Measurements from ENCODE around the gene SPDYE3.
"Not testable (repeated sequence)": the region's sequence is repeated elsewhere in the genome, so short reads cannot be mapped to it uniquely, and the experiment has no call there.

The SPDYE3 gene

GRCh38 chr7:100270941-100271593, 36.4 kb upstream of the SPDYE3 start:
- Mint-ChIP-seq H3K4me3 (peak overlapping the region; percentile 91), H3K4me1 (peaks cover 49% of the 10 kb centered on the region), H3K27ac (peak overlapping the region; percentile 85)
- not testable (repeated sequence) for H3K36me3 Mint-ChIP-seq (ENCODE audit: low read depth); H3K9me3 Mint-ChIP-seq; H3K27me3 Mint-ChIP-seq (ENCODE audit: low read depth, poor library complexity)
- DNase-seq: peak; percentile 15

GRCh38 chr7:100271716-100272537, 35.6 kb upstream of the SPDYE3 start:
- Mint-ChIP-seq H3K4me3 (peak overlapping the region; percentile 82), H3K27me3 (ENCODE audit: low read depth, poor library complexity) (peaks cover 3% of the 10 kb centered on the region), H3K27ac (no peak overlapping the region), H3K9me3 (no peaks in the 10 kb centered on the region), H3K36me3 (ENCODE audit: low read depth) (peaks cover 14% of the 10 kb centered on the region), H3K4me1 (peaks cover 40% of the 10 kb centered on the region)
- DNase-seq: peak; percentile 99
- TF ChIP-seq CTCF (IDR thresholded peaks at IDR 0.05): no peak

GRCh38 chr7:100272538-100272902, 35.0 kb upstream of the SPDYE3 start:
- peaks cover 20% of the 10 kb centered on the region for H3K36me3 Mint-ChIP-seq (ENCODE audit: low read depth)
- not testable (repeated sequence) for DNase-seq; H3K27ac Mint-ChIP-seq; H3K9me3 Mint-ChIP-seq; H3K27me3 Mint-ChIP-seq (ENCODE audit: low read depth, poor library complexity)
- H3K4me3 Mint-ChIP-seq: peak overlapping the region; percentile 71
- peaks cover 37% of the 10 kb centered on the region for H3K4me1 Mint-ChIP-seq

GRCh38 chr7:100275120-100275519, 32.4 kb upstream of the SPDYE3 start:
- Mint-ChIP-seq H3K27ac (no peak overlapping the region), H3K4me1 (peaks cover 18% of the 10 kb centered on the region), H3K27me3 (ENCODE audit: low read depth, poor library complexity) (peaks cover 3% of the 10 kb centered on the region), H3K36me3 (ENCODE audit: low read depth) (peaks cover 30% of the 10 kb centered on the region), H3K9me3 (no peaks in the 10 kb centered on the region), H3K4me3 (no peak overlapping the region)
- no peak for DNase-seq
- TF ChIP-seq CTCF (IDR thresholded peaks at IDR 0.05): no peak

- H3K9me3 Mint-ChIP-seq; H3K4me1 Mint-ChIP-seq; H3K27me3 Mint-ChIP-seq (ENCODE audit: low read depth, poor library complexity); H3K4me3 Mint-ChIP-seq; DNase-seq: not testable (repeated sequence)
- Mint-ChIP-seq H3K27ac (peak overlapping the region; percentile 94), H3K36me3 (ENCODE audit: low read depth) (peaks cover 30% of the 10 kb centered on the region)
These were observed 31.4 kb upstream of the SPDYE3 start for GRCh38 chr7:100276126-100276525.

- peak overlapping the region; percentile 36 for H3K27ac Mint-ChIP-seq
These were observed 25.4 kb upstream of the SPDYE3 start for GRCh38 chr7:100282069-100282608.

GRCh38 chr7:100283147-100283546, 24.4 kb upstream of the SPDYE3 start:
- H3K36me3 Mint-ChIP-seq (ENCODE audit: low read depth): peaks cover 28% of the 10 kb centered on the region
- H3K9me3 Mint-ChIP-seq; H3K27me3 Mint-ChIP-seq (ENCODE audit: low read depth, poor library complexity); DNase-seq; H3K4me1 Mint-ChIP-seq; H3K4me3 Mint-ChIP-seq; H3K27ac Mint-ChIP-seq: not testable (repeated sequence)

More at GRCh38 chr7:100282069-100282608, 25.4 kb upstream of the SPDYE3 start:
- H3K27me3 Mint-ChIP-seq (ENCODE audit: low read depth, poor library complexity); H3K4me3 Mint-ChIP-seq; H3K4me1 Mint-ChIP-seq; DNase-seq; H3K9me3 Mint-ChIP-seq: not testable (repeated sequence)
- peaks cover 35% of the 10 kb centered on the region for H3K36me3 Mint-ChIP-seq (ENCODE audit: low read depth)

- not testable (repeated sequence) for H3K4me3 Mint-ChIP-seq; H3K27ac Mint-ChIP-seq; H3K4me1 Mint-ChIP-seq; H3K9me3 Mint-ChIP-seq; DNase-seq; H3K27me3 Mint-ChIP-seq (ENCODE audit: low read depth, poor library complexity)
- peaks cover 21% of the 10 kb centered on the region for H3K36me3 Mint-ChIP-seq (ENCODE audit: low read depth)
These were observed 20.1 kb upstream of the SPDYE3 start for GRCh38 chr7:100287191-100287969.

- DNase-seq; H3K4me3 Mint-ChIP-seq; H3K27ac Mint-ChIP-seq; H3K27me3 Mint-ChIP-seq (ENCODE audit: low read depth, poor library complexity); H3K9me3 Mint-ChIP-seq; H3K4me1 Mint-ChIP-seq: not testable (repeated sequence)
- peaks cover 28% of the 10 kb centered on the region for H3K36me3 Mint-ChIP-seq (ENCODE audit: low read depth)
These were observed 19.2 kb upstream of the SPDYE3 start for GRCh38 chr7:100288258-100288657.

- H3K27me3 Mint-ChIP-seq (ENCODE audit: low read depth, poor library complexity); H3K9me3 Mint-ChIP-seq; H3K4me1 Mint-ChIP-seq; H3K4me3 Mint-ChIP-seq; DNase-seq: not testable (repeated sequence)
- Mint-ChIP-seq H3K36me3 (ENCODE audit: low read depth) (peaks cover 24% of the 10 kb centered on the region), H3K27ac (peak overlapping the region; percentile 66)
These were observed 15.3 kb upstream of the SPDYE3 start for GRCh38 chr7:100292162-100292561.

- H3K36me3 Mint-ChIP-seq (ENCODE audit: low read depth): peaks cover 27% of the 10 kb centered on the region
- not testable (repeated sequence) for H3K4me3 Mint-ChIP-seq; H3K9me3 Mint-ChIP-seq; DNase-seq; H3K27me3 Mint-ChIP-seq (ENCODE audit: low read depth, poor library complexity)
- peak overlapping the region; percentile 57 for H3K27ac Mint-ChIP-seq
- peaks cover 17% of the 10 kb centered on the region for H3K4me1 Mint-ChIP-seq
These were observed 12.2 kb upstream of the SPDYE3 start for GRCh38 chr7:100295269-100295668.

All from nephron progenitor cell (in vitro differentiated cells).